ENCODE results near the gene CEMIP.
A peak's percentile ranks its signal among the peaks of the same experiment; 100 is the strongest.

CEMIP gene

DNA sequence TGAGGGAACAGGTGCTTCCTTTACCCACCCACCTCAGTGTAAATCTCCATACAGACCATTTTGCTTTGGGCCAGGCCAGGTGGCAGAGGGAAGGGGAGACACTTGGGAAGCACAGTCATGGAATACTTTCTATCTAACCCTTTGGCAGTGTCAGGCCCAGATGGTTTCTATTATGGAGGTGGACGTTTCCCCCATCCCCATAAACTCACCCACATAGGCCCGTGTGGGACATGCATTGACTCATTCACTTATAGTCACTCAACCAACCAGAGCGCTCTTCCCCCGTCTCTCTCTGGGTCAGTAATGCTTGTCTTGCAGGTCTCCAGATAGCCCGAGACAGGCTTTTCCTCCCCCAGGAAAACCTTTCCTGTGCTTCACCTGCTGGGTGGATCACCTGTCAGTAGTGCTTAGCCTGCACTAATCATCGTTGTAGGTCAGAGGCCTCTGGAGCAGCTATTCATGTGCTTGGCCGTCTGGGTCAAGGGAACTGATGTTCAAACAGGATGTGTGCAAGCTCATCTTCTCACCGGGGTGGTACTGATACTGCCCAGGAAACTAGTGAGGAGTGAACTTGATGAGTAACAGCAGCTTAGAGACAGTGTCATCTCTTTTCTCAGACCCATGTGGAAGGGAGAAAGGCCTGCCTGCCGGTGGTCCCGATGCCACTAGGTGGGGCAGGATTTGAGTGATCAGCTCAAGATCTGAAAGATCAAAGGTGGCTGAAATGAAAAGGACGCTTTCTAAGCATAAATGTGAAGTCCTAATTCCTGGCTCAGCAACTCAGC, 67.1 kb downstream of the CEMIP start:
- Mint-ChIP-seq H3K27me3 (peaks cover 79% of the 10 kb centered on the region), H3K36me3 (no peaks in the 10 kb centered on the region), H3K9me3 (no peaks in the 10 kb centered on the region), H3K4me3 (no peak overlapping the region), H3K27ac (no peak overlapping the region), H3K4me1 (no peaks in the 10 kb centered on the region)
- DNase-seq = no peak
- CTCF ChIA-PET = no interaction called here

- Mint-ChIP-seq H3K4me1 (no peaks in the 10 kb centered on the region), H3K27ac (no peak overlapping the region), H3K27me3 (peaks cover 71% of the 10 kb centered on the region), H3K36me3 (no peaks in the 10 kb centered on the region), H3K4me3 (no peak overlapping the region), H3K9me3 (no peaks in the 10 kb centered on the region)
- no peak for DNase-seq
- CTCF ChIA-PET = no interaction called here
Measured at GRCh38 chr15:80849308-80849707, 70.1 kb downstream of the CEMIP start.

DNA sequence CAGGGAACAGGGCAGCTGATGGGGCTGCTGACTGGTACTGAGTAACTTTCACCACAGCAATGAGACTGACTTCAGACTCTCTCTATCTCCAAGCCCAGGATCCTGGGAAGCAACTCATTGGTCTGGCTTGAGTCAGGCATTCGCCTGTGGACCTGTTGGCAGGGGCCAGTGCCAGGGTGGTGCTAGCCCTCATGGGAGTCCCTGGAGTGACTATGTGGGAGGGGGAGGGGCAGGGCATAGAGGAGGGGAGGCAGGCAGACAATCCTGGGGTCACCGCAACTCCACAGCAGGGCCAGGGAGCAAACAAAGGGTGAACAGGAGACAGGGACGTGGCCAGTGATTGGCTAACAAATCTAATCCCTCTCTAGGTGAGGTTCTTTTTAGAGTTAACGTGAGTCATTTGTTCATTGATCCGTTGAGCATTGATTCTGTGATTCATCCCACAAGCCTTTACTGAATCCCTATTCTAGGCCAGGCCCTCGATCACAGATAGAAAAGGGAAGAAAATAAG, 71.8 kb downstream of the CEMIP start:
- no peak overlapping the region for H3K4me3 Mint-ChIP-seq
- H3K36me3 Mint-ChIP-seq = no peaks in the 10 kb centered on the region
- H3K9me3 Mint-ChIP-seq = no peaks in the 10 kb centered on the region
- H3K27ac Mint-ChIP-seq = no peak overlapping the region
- CTCF ChIA-PET = no interaction called here
- peaks cover 3% of the 10 kb centered on the region for H3K4me1 Mint-ChIP-seq
- H3K27me3 Mint-ChIP-seq = peaks cover 64% of the 10 kb centered on the region
- DNase-seq = no peak

DNA sequence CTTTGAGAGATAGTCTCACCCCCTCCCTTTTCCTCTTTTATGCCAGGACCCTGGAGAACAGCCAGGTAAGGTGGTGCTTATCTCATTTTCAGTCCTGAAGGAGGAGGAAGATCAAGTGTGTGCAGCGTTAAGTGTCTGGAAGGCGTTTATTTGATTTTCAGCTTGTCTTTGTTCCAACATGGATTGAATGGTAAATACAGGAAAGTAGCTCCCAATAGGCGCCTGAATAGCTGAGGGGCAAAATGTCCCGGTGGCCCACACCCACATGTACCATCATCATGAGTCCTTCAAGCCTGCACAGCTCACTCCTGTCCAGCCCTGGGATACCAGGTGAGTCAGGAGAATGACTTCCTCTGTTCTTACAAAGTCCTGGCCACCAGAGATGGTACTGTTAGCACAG, 73.5 kb downstream of the CEMIP start:
- CTCF ChIA-PET = no interaction called here
- no peak for DNase-seq
- peaks cover 20% of the 10 kb centered on the region for H3K4me1 Mint-ChIP-seq
- H3K27me3 Mint-ChIP-seq = peaks cover 51% of the 10 kb centered on the region
- H3K4me3 Mint-ChIP-seq = no peak overlapping the region
- no peak overlapping the region for H3K27ac Mint-ChIP-seq
- no peaks in the 10 kb centered on the region for H3K9me3 Mint-ChIP-seq
- H3K36me3 Mint-ChIP-seq = no peaks in the 10 kb centered on the region

GRCh38 chr15:80854104-80854503, 74.9 kb downstream of the CEMIP start:
- DNase-seq = no peak
- peaks cover 44% of the 10 kb centered on the region for H3K27me3 Mint-ChIP-seq
- H3K4me3 Mint-ChIP-seq = no peak overlapping the region
- H3K9me3 Mint-ChIP-seq = no peaks in the 10 kb centered on the region
- H3K36me3 Mint-ChIP-seq = no peaks in the 10 kb centered on the region
- no peak overlapping the region for H3K27ac Mint-ChIP-seq
- CTCF ChIA-PET = interaction anchor here (1.2 kb wide), 1 partner anchor 77 kb away, joined by 4 read pairs; no protein-coding TSS in a partner anchor
- H3K4me1 Mint-ChIP-seq = peaks cover 27% of the 10 kb centered on the region

DNA sequence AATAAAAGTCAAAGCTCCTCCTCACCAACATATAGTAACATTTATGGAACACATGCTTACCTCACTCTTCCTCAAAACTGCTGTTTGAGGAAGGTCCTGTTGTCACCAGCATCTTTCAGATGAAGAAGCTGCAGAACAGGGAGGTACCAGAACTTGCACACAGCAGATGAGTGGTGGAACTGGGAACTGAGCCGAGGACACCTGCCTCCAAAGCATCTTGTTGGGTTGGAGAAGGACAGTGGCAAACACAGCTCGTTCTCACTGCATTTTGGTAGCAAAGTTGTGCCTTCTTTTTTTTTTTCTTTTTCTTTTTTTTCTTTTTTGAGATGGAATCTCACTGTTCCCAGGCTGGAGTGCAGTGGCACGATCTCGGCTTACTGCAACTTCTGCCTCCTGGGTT, 76.0 kb downstream of the CEMIP start:
- no peaks in the 10 kb centered on the region for H3K9me3 Mint-ChIP-seq
- H3K27ac Mint-ChIP-seq = no peak overlapping the region
- DNase-seq = no peak
- peaks cover 27% of the 10 kb centered on the region for H3K4me1 Mint-ChIP-seq
- no peak overlapping the region for H3K4me3 Mint-ChIP-seq
- CTCF ChIA-PET = interaction anchor here (1.2 kb wide), 1 partner anchor 78 kb away, joined by 4 read pairs; no protein-coding TSS in a partner anchor
- H3K27me3 Mint-ChIP-seq = peaks cover 42% of the 10 kb centered on the region
- no peaks in the 10 kb centered on the region for H3K36me3 Mint-ChIP-seq

- peak; percentile 24 for DNase-seq
- Mint-ChIP-seq H3K4me3 (no peak overlapping the region), H3K27me3 (peaks cover 36% of the 10 kb centered on the region), H3K9me3 (no peaks in the 10 kb centered on the region), H3K36me3 (no peaks in the 10 kb centered on the region), H3K27ac (peak overlapping the region; percentile 74), H3K4me1 (peaks cover 27% of the 10 kb centered on the region)
- CTCF ChIA-PET = no interaction called here
Measured at GRCh38 chr15:80856400-80856799, 77.2 kb downstream of the CEMIP start.

DNA sequence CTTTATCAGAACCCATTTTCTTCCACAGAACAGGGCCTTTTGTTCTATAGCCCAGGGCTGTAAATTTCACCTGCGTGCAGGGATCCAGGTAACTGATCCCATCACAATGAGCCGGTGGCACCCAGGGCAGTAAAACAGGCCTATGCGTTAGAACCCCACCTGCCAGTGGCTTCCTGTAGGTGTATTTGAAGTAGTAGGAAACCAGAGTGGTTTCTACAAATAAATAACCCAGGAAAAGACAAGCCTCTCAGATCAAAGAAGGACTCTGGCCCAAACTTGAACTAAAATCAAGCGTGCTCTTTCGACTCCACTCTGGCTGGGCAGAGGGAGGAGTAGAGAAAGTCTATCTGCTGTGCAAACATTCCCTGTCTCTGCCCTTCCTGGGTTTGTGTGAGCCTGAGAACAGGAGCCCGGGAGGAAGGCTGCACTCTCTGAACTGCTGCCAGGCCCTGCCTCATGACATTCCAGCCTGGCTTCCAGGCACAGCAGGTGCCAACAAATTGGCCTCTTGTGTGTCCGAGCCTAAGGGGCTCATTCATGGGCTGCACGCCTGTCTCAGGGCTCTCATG, 77.7 kb downstream of the CEMIP start:
- Mint-ChIP-seq H3K4me1 (peaks cover 27% of the 10 kb centered on the region), H3K9me3 (no peaks in the 10 kb centered on the region), H3K4me3 (peak overlapping the region; percentile 10), H3K36me3 (no peaks in the 10 kb centered on the region), H3K27me3 (peaks cover 34% of the 10 kb centered on the region), H3K27ac (peak overlapping the region; percentile 74)
- DNase-seq = peak; percentile 38
- CTCF ChIA-PET = no interaction called here

GRCh38 chr15:80861731-80862170, 82.6 kb downstream of the CEMIP start:
- H3K36me3 Mint-ChIP-seq = no peaks in the 10 kb centered on the region
- H3K4me1 Mint-ChIP-seq = peaks cover 17% of the 10 kb centered on the region
- H3K4me3 Mint-ChIP-seq = no peak overlapping the region
- no peak overlapping the region for H3K27ac Mint-ChIP-seq
- CTCF ChIA-PET = interaction anchor here (1.2 kb wide), 1 partner anchor 85 kb away, joined by 3 read pairs; no protein-coding TSS in a partner anchor
- H3K9me3 Mint-ChIP-seq = no peaks in the 10 kb centered on the region
- H3K27me3 Mint-ChIP-seq = peaks cover 29% of the 10 kb centered on the region
- DNase-seq = no peak

DNA sequence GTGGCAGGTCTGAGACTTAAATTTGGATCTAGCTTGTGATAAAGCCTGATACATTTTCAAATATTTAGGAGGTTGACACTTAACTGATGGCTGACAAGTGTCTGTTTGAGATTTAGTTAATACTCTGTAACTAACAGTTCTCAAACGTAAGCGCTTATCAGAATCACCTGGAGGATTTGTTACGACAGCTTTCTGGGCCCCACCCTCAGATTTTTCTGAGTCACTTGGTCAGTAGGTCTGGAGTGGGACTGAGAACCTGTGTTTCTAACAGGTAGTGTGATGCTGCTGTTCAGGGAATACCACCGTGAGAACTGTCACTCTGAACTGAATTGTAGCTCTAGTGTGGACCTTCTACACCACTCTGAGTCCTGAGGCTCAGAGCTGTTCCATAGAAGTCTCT, 85.5 kb downstream of the CEMIP start:
- no peaks in the 10 kb centered on the region for H3K9me3 Mint-ChIP-seq
- no peak for DNase-seq
- no peak overlapping the region for H3K27ac Mint-ChIP-seq
- H3K36me3 Mint-ChIP-seq = no peaks in the 10 kb centered on the region
- no peaks in the 10 kb centered on the region for H3K4me1 Mint-ChIP-seq
- peaks cover 25% of the 10 kb centered on the region for H3K27me3 Mint-ChIP-seq
- CTCF ChIA-PET = interaction anchor here (0.9 kb wide), 1 partner anchor 20 kb away, joined by 3 read pairs; no protein-coding TSS in a partner anchor
- H3K4me3 Mint-ChIP-seq = no peak overlapping the region

- CTCF ChIA-PET = no interaction called here
- Mint-ChIP-seq H3K4me3 (no peak overlapping the region), H3K27me3 (peaks cover 23% of the 10 kb centered on the region), H3K9me3 (no peaks in the 10 kb centered on the region), H3K4me1 (no peaks in the 10 kb centered on the region), H3K27ac (no peak overlapping the region), H3K36me3 (no peaks in the 10 kb centered on the region)
- no peak for DNase-seq
Measured at GRCh38 chr15:80866936-80867335, 87.8 kb downstream of the CEMIP start.

DNA sequence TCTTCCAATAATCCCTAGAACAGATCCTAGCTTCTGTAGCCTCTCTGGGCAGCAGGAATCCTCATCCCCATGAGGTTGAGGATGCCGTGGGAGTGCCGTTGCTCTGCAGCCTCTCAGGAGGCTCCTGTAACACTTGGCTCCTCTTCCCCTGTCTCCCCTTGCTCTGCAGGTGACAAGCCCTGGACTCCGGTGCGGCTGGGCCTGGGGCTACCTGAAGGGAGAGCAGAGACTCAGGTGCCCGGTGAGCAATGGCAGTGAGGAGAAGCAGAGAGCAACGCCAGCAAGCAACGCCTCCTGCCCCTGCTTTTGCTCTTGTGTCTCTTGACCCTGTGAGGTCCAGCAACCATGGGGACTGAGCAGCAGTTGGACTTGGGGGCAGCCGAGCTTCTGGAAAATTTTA, 91.2 kb downstream of the CEMIP start:
- H3K27me3 Mint-ChIP-seq = peaks cover 23% of the 10 kb centered on the region
- H3K4me1 Mint-ChIP-seq = no peaks in the 10 kb centered on the region
- CTCF ChIA-PET = no interaction called here
- H3K4me3 Mint-ChIP-seq = no peak overlapping the region
- H3K9me3 Mint-ChIP-seq = no peaks in the 10 kb centered on the region
- H3K27ac Mint-ChIP-seq = no peak overlapping the region
- no peaks in the 10 kb centered on the region for H3K36me3 Mint-ChIP-seq
- no peak for DNase-seq

- Mint-ChIP-seq H3K4me1 (no peaks in the 10 kb centered on the region), H3K36me3 (no peaks in the 10 kb centered on the region), H3K27ac (no peak overlapping the region), H3K27me3 (peaks cover 23% of the 10 kb centered on the region), H3K9me3 (no peaks in the 10 kb centered on the region), H3K4me3 (no peak overlapping the region)
- DNase-seq = no peak
- CTCF ChIA-PET = no interaction called here
Measured at GRCh38 chr15:80870893-80871292, 91.7 kb downstream of the CEMIP start.

DNA sequence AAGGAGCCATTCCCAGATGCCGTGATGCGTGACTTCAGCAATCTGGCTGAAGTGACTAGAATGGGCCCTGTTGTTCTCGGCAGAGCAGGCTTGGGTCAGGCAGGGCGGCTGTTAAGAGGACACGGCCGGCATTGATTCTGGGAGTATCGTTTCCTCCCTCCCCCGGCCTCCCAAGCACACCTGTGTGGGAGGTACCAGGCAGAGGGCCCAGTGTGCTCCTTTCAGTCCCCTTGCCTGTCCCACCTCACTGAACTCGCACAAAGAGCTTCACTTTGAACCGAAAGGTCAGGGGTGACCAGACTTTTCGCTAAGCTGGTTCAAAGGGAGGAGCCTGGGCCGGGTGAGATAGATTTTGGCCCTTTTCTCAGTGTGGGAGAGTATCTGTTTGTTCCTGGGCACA, 92.7 kb downstream of the CEMIP start:
- Mint-ChIP-seq H3K4me3 (no peak overlapping the region), H3K27me3 (peaks cover 30% of the 10 kb centered on the region), H3K4me1 (no peaks in the 10 kb centered on the region), H3K27ac (no peak overlapping the region), H3K36me3 (no peaks in the 10 kb centered on the region), H3K9me3 (no peaks in the 10 kb centered on the region)
- DNase-seq = no peak
- CTCF ChIA-PET = no interaction called here

- CTCF ChIA-PET = no interaction called here
- Mint-ChIP-seq H3K9me3 (no peaks in the 10 kb centered on the region), H3K27ac (no peak overlapping the region), H3K4me1 (no peaks in the 10 kb centered on the region), H3K27me3 (peaks cover 33% of the 10 kb centered on the region), H3K4me3 (no peak overlapping the region), H3K36me3 (no peaks in the 10 kb centered on the region)
- DNase-seq = no peak
Measured at GRCh38 chr15:80873366-80873952, 94.3 kb downstream of the CEMIP start.

Measured in activated naive CD4-positive, alpha-beta T cell treated with anti-CD3 and anti-CD28 coated beads, Interleukin-2, amount 10 ng/mL, durations not matched to agents 7 days and 5 days (primary cell).